Nephron (organoid): Measurements from ENCODE around the gene UXS1.
"Not testable (repeated sequence)": the region's sequence is repeated elsewhere in the genome, so short reads cannot be mapped to it uniquely, and the experiment has no call there.

Experiments
- H3K27ac Mint-ChIP-seq, 3 experiments: 2 replicates each; pipeline ENCODE4 v1.8.0; 2020; ENCODE audit warnings: mixed read lengths in 3 of 3, mild to moderate bottlenecking in 2 of 3, moderate library complexity in 1 of 3
- H3K27me3 Mint-ChIP-seq: 2 replicates; pipeline ENCODE4 v1.8.0; 2021; ENCODE audit warnings: low read depth, mild to moderate bottlenecking, moderate library complexity, mixed read lengths
- H3K36me3 Mint-ChIP-seq: 2 replicates; pipeline ENCODE4 v1.8.0; 2020; ENCODE audit warnings: low read depth, mixed read lengths
- H3K4me1 Mint-ChIP-seq: 2 replicates; pipeline ENCODE4 v1.8.0; 2020; ENCODE audit warnings: mixed read lengths
- H3K4me3 Mint-ChIP-seq, 3 experiments: 2 replicates each; pipeline ENCODE4 v1.8.0; 2020; ENCODE audit warnings: mild to moderate bottlenecking in 3 of 3, mixed read lengths in 3 of 3, moderate library complexity in 2 of 3
- H3K9me3 Mint-ChIP-seq: 2 replicates; pipeline ENCODE4 v1.8.0; 2020; ENCODE audit warnings: mixed read lengths
- CTCF ChIP-seq, 3 experiments: fragments of 200-600 bp; sonication (generic); IDR thresholded peaks; one replicate each; pipeline ENCODE4 v1.5.0; 2021; ENCODE audit warnings: antibody characterized with exemption in 3 of 3; ENCODE audit not compliant: unreplicated experiment in 3 of 3

Gene UXS1

GRCh38 chr2:106140913-106141312, 53.2 kb downstream of the UXS1 start:
- H3K27ac Mint-ChIP-seq: peak overlapping the region in 2 of 3 experiments; percentile 27 to 31
- H3K4me1 Mint-ChIP-seq: peaks cover 28% of the 10 kb centered on the region
- H3K36me3 Mint-ChIP-seq: peaks cover 55% of the 10 kb centered on the region
- H3K4me3 Mint-ChIP-seq: no peak overlapping the region
- H3K27me3 Mint-ChIP-seq: no peaks in the 10 kb centered on the region
- H3K9me3 Mint-ChIP-seq: no peaks in the 10 kb centered on the region
- TF ChIP-seq CTCF (IDR thresholded peaks at IDR 0.05; ENCODE audit: unreplicated experiment in 3 of 3): no peak

- H3K4me3 Mint-ChIP-seq: no peak overlapping the region
These were observed 54.0 kb downstream of the UXS1 start for GRCh38 chr2:106140113-106140512.

GRCh38 chr2:106139238-106139935, 54.7 kb downstream of the UXS1 start:
- no peak overlapping the region for H3K4me3 Mint-ChIP-seq
- no peaks in the 10 kb centered on the region for H3K27me3 Mint-ChIP-seq
- peaks cover 28% of the 10 kb centered on the region for H3K4me1 Mint-ChIP-seq
- no peak for TF ChIP-seq CTCF (IDR thresholded peaks at IDR 0.05; ENCODE audit: unreplicated experiment in 3 of 3)
- H3K36me3 Mint-ChIP-seq: peaks cover 45% of the 10 kb centered on the region
- no peaks in the 10 kb centered on the region for H3K9me3 Mint-ChIP-seq
- H3K27ac Mint-ChIP-seq: peak overlapping the region; percentile 57 to 88 (median 67)

More at GRCh38 chr2:106140113-106140512, 54.0 kb downstream of the UXS1 start:
- no peak for TF ChIP-seq CTCF (IDR thresholded peaks at IDR 0.05; ENCODE audit: unreplicated experiment in 3 of 3)
- Mint-ChIP-seq H3K9me3 (no peaks in the 10 kb centered on the region), H3K36me3 (peaks cover 52% of the 10 kb centered on the region), H3K27me3 (no peaks in the 10 kb centered on the region), H3K27ac (peak overlapping the region in 2 of 3 experiments; percentile 47 to 88), H3K4me1 (peaks cover 28% of the 10 kb centered on the region)

- Mint-ChIP-seq H3K27ac (peak overlapping the region; percentile 57 to 88 (median 67)), H3K4me1 (peaks cover 28% of the 10 kb centered on the region), H3K9me3 (no peaks in the 10 kb centered on the region), H3K36me3 (peaks cover 38% of the 10 kb centered on the region), H3K27me3 (no peaks in the 10 kb centered on the region), H3K4me3 (no peak overlapping the region)
- TF ChIP-seq CTCF (IDR thresholded peaks at IDR 0.05; ENCODE audit: unreplicated experiment in 3 of 3): no peak
These were observed 55.4 kb downstream of the UXS1 start for GRCh38 chr2:106138543-106139237.

- no peak for TF ChIP-seq CTCF (IDR thresholded peaks at IDR 0.05; ENCODE audit: unreplicated experiment in 3 of 3)
- Mint-ChIP-seq H3K4me1 (peaks cover 28% of the 10 kb centered on the region), H3K9me3 (no peaks in the 10 kb centered on the region), H3K27ac (peak overlapping the region; percentile 57 to 88 (median 67)), H3K27me3 (no peaks in the 10 kb centered on the region), H3K36me3 (peaks cover 32% of the 10 kb centered on the region), H3K4me3 (no peak overlapping the region)
These were observed 56.2 kb downstream of the UXS1 start for GRCh38 chr2:106137731-106138521.

- Mint-ChIP-seq H3K4me1 (peaks cover 18% of the 10 kb centered on the region), H3K36me3 (peaks cover 31% of the 10 kb centered on the region), H3K4me3 (peak overlapping the region in 2 of 3 experiments; percentile 77 to 83)
- H3K9me3 Mint-ChIP-seq, H3K27me3 Mint-ChIP-seq, H3K27ac Mint-ChIP-seq: not testable (repeated sequence)
These were observed 62.9 kb downstream of the UXS1 start for GRCh38 chr2:106131192-106131591.
